Astrocyte (in vitro differentiated cells and primary cell): ENCODE results near the gene DIAPH3.

Experiments used
- CTCF ChIP-seq: IDR thresholded peaks from 2 replicates; pipeline ENCODE4 v1.5.1; 2011; ENCODE audit warnings: low read depth, mild to moderate bottlenecking, inconsistent platforms, low read length, moderate library complexity; ENCODE audit not compliant: insufficient read depth
- EZH2 ChIP-seq: IDR thresholded peaks from 2 replicates; pipeline ENCODE4 v1.6.1; 2012; ENCODE audit warnings: mild to moderate bottlenecking, low read length, inconsistent platforms; ENCODE audit not compliant: insufficient read depth

GRCh38 chr13:59951011-59951410 is 212.7 kb downstream of the DIAPH3 start:
- TF ChIP-seq CTCF: no peak
- no peak for TF ChIP-seq EZH2
